Mesothelial cell of epicardium (in vitro differentiated cells): ENCODE measurements around the gene PKNOX2. TPM values are rescaled to one million over a fixed set of nuclear protein-coding genes. Genes with fewer than 3 reads are reported as not detected.

Experiments
- DNase-seq, 2 experiments: peaks; one replicate each; pipeline ENCODE4 v3.0.0; 2021; ENCODE audit warnings: low spot score in 2 of 2; ENCODE audit not compliant: unreplicated experiment in 2 of 2
- H3K27ac Mint-ChIP-seq: 2 replicates; pipeline ENCODE4 v1.8.0; 2021; ENCODE audit warnings: mixed read lengths
- H3K27me3 Mint-ChIP-seq: 2 replicates; pipeline ENCODE4 v1.8.0; 2021; ENCODE audit warnings: low read depth, mixed read lengths
- H3K36me3 Mint-ChIP-seq: 2 replicates; pipeline ENCODE4 v1.8.0; 2021; ENCODE audit warnings: mixed read lengths
- H3K4me1 Mint-ChIP-seq: 2 replicates; pipeline ENCODE4 v1.8.0; 2021; ENCODE audit warnings: mixed read lengths
- H3K4me3 Mint-ChIP-seq: 2 replicates; pipeline ENCODE4 v1.8.0; 2021; ENCODE audit warnings: mild to moderate bottlenecking, moderate library complexity, mixed read lengths
- H3K9me3 Mint-ChIP-seq: 2 replicates; pipeline ENCODE4 v1.8.0; 2021; ENCODE audit warnings: mixed read lengths
- total RNA-seq: library from RNA; stranded (reverse); gene quantifications from 3 replicates; pipeline ENCODE4 v1.2.1, GENCODE V29; 2021
- TF ChIP-seq, protein P1 (sequence below): fragments of 200-600 bp; sonication (generic); IDR thresholded peaks from one replicate; pipeline ENCODE4 v1.5.0; 2021; ENCODE audit warnings: antibody characterized with exemption; ENCODE audit not compliant: unreplicated experiment

The PKNOX2 gene
- total RNA-seq, 1 donor from 2014 or later, result 22.2 TPM

DNA sequence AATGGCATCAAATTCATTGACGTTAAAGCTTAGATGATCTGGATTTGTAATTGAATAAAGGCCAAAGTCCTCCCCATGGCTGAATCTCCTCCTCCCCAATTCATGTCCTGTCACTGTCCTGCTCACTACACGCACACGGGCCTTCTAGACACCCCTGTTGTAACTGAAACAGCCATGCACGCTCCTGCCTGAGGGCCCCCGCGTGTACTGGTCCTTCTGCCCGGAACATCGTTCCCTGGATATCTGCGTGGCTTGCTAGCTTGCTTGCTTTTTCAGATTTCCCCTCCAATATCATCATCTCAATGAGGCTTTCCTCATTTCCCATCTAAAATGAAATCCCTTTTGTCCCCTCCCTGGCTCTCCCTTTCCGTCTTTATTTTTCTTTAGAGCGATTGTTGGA is 15.3 kb downstream of the PKNOX2 start:
- Mint-ChIP-seq H3K27ac (no peak overlapping the region), H3K4me1 (peaks cover 42% of the 10 kb centered on the region)

DNA sequence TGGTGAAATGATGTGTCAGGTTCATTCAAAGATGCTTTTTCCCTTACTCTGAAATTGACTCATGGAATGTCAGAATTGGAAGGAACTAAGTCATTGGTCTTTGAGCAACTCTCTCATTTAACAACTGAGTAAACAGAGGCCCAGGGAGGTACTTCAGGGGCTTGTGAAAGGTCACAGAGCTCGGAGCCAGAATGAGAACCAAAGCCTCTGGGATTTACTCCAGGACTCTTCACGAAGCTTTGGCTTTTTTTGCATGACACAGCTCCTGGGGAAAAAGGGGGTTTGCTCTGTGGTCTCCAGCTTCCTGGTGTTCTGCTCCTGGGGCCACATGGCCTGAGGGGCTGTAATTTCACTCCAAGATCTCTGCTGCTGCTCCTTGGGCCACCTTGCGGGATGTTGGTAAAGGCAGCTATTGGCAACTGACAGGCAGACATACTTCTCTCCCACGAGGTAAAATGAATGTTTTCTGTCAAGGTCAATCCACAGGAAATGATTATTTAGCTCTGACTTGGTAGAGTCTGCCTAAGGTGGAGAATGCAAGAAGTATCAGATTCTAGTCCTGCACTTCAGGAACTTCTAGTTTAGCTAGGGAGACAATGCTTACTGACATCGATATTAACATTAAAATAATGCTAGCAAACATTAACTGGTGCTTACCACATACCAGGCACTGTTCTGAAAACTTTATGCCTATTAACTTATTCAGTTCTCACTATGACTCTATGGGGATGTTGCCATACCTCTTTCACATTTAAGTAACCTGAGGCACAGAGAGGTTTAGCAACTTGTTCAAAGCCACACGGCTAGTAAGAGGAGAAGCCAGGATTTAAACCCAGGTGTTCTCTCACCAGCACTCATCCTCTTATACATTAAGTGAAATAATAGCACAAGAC is 16.1 kb downstream of the PKNOX2 start:
- TF ChIP-seq, protein P1, sequence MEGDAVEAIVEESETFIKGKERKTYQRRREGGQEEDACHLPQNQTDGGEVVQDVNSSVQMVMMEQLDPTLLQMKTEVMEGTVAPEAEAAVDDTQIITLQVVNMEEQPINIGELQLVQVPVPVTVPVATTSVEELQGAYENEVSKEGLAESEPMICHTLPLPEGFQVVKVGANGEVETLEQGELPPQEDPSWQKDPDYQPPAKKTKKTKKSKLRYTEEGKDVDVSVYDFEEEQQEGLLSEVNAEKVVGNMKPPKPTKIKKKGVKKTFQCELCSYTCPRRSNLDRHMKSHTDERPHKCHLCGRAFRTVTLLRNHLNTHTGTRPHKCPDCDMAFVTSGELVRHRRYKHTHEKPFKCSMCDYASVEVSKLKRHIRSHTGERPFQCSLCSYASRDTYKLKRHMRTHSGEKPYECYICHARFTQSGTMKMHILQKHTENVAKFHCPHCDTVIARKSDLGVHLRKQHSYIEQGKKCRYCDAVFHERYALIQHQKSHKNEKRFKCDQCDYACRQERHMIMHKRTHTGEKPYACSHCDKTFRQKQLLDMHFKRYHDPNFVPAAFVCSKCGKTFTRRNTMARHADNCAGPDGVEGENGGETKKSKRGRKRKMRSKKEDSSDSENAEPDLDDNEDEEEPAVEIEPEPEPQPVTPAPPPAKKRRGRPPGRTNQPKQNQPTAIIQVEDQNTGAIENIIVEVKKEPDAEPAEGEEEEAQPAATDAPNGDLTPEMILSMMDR, result no peak
- Mint-ChIP-seq H3K27ac (no peak overlapping the region), H3K4me1 (peaks cover 34% of the 10 kb centered on the region), H3K9me3 (no peaks in the 10 kb centered on the region), H3K27me3 (peaks cover 1% of the 10 kb centered on the region), H3K4me3 (no peak overlapping the region), H3K36me3 (no peaks in the 10 kb centered on the region)
- DNase-seq, result no peak

More for the DNA sequence above, 15.3 kb downstream of the PKNOX2 start:
- no peak overlapping the region for H3K4me3 Mint-ChIP-seq
- TF ChIP-seq, protein P1, result no peak
- DNase-seq, result no peak
- no peaks in the 10 kb centered on the region for H3K9me3 Mint-ChIP-seq
- no peaks in the 10 kb centered on the region for H3K36me3 Mint-ChIP-seq
- H3K27me3 Mint-ChIP-seq, result peaks cover 1% of the 10 kb centered on the region

DNA sequence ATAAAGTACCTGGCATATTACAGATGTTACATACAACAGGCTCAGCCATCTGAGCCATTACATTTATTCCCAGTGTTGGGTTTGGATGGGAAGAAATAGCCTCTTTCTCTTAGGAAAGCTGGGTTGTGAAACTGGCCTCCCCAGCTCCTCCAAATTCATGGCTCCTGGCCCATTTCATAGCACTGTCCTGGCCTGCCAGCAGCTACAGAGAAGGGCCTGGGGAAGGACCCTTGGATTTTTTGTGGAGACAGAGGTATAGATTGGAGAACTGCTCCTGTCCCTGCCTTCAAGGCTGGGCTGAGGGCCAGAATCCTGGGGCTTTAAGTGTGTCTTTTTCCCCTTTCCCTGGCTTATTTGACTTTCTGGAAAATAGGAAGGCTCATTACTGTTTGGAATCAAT is 18.0 kb downstream of the PKNOX2 start:
- Mint-ChIP-seq H3K9me3 (peaks cover 11% of the 10 kb centered on the region), H3K27me3 (peaks cover 1% of the 10 kb centered on the region), H3K4me3 (no peak overlapping the region), H3K4me1 (peaks cover 19% of the 10 kb centered on the region), H3K36me3 (peaks cover 6% of the 10 kb centered on the region), H3K27ac (no peak overlapping the region)
- no peak for DNase-seq
- TF ChIP-seq, protein P1, result no peak

DNA sequence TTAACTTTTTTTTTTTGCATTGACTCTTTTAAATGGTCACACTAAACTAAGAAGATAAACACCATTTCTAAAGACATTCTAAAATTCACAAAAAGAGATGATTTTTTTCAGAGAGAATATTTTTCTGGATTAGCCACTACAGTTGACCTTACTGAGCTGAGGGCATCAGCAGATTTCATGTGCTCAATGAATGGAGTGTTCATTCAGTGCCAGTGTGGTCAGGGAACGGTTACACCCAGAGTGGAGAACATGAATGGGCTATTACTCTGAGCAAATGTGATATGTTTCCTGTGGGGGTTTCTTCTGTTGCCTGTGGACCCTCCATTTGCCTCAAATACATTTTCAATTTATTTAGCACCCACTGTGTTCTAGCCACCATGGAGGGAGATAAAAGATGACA is 19.1 kb downstream of the PKNOX2 start:
- no peak overlapping the region for H3K4me3 Mint-ChIP-seq
- DNase-seq, result no peak
- H3K27me3 Mint-ChIP-seq, result peaks cover 1% of the 10 kb centered on the region
- peaks cover 17% of the 10 kb centered on the region for H3K4me1 Mint-ChIP-seq
- TF ChIP-seq, protein P1, result no peak
- peaks cover 6% of the 10 kb centered on the region for H3K36me3 Mint-ChIP-seq
- no peak overlapping the region for H3K27ac Mint-ChIP-seq
- peaks cover 11% of the 10 kb centered on the region for H3K9me3 Mint-ChIP-seq

- H3K9me3 Mint-ChIP-seq, result peaks cover 11% of the 10 kb centered on the region
- H3K4me1 Mint-ChIP-seq, result peaks cover 13% of the 10 kb centered on the region
- TF ChIP-seq, protein P1, result no peak
- H3K36me3 Mint-ChIP-seq, result peaks cover 6% of the 10 kb centered on the region
- no peak overlapping the region for H3K4me3 Mint-ChIP-seq
- DNase-seq, result no peak
- no peak overlapping the region for H3K27ac Mint-ChIP-seq
- peaks cover 6% of the 10 kb centered on the region for H3K27me3 Mint-ChIP-seq
Observed at GRCh38 chr11:125188021-125188420, 23.5 kb downstream of the PKNOX2 start.
